Endothelial cell of umbilical vein (primary cell): ENCODE measurements around the gene HOXC9. TPM values are rescaled to one million over a fixed set of nuclear protein-coding genes. Genes with fewer than 3 reads are reported as not detected.
A peak's percentile ranks its signal among the peaks of the same experiment; 100 is the strongest.

Experiments
- BruUV-seq: library from RNA; stranded (reverse); fragments of 400-500 nt; replicated peaks from 2 replicates; lab custom pipeline; 2021; lab: Mats Ljungman, UMichigan
- CTCF ChIA-PET: fragments of 300-600, 350-600 bp; sonication (Branson Sonifier 250); formaldehyde crosslinking; loops from one replicate; lab custom pipeline; 2021; ENCODE audit warnings: antibody characterized with exemption, inconsistent platforms; lab: Charles Lee
- POLR2A ChIA-PET: fragments of 300-600, 350-600 bp; sonication (Branson Sonifier 250); formaldehyde crosslinking; loops from one replicate; lab custom pipeline; 2021; ENCODE audit warnings: antibody characterized with exemption, inconsistent platforms; lab: Charles Lee
- DNase-seq: peaks from one replicate; pipeline ENCODE4 v3.0.0-alpha.2; 2011; ENCODE audit warnings: low read depth, low spot score
- FAIRE-seq: peaks from 2 replicates; lab custom pipeline; 2011; peaks lifted over from hg19 to GRCh38; lab: Jason Lieb, UNC
- H2AFZ ChIP-seq: 2 replicates; pipeline ENCODE4 v1.6.0; 2012; ENCODE audit warnings: low read depth, low read length, control low read depth, inconsistent platforms
- H3K27ac ChIP-seq: 2 replicates; pipeline ENCODE4 v1.5.1; 2011; ENCODE audit warnings: low read depth, mild to moderate bottlenecking, control low read depth, low read length, moderate library complexity; ENCODE audit not compliant: insufficient read depth
- H3K27me3 ChIP-seq, 2 experiments: 2 replicates each; pipeline versions ENCODE4 v1.6.0 to v1.6.1; 2011; ENCODE audit warnings: low read length in 2 of 2, mixed read lengths in 1 of 2; ENCODE audit not compliant: control insufficient read depth in 2 of 2, insufficient read depth in 2 of 2
- H3K36me3 ChIP-seq, 2 experiments: 2 replicates in 1 of 2; 3 replicates in 1 of 2; pipeline ENCODE4 v1.5.1; 2011; ENCODE audit warnings: low read length in 2 of 2, mild to moderate bottlenecking in 1 of 2, moderate library complexity in 1 of 2; ENCODE audit not compliant: control insufficient read depth in 2 of 2, insufficient read depth in 2 of 2; ENCODE audit errors: extremely low read depth in 1 of 2
- H3K4me1 ChIP-seq: 3 replicates; pipeline ENCODE4 v1.5.1; 2011; ENCODE audit warnings: mild to moderate bottlenecking, low read length; ENCODE audit not compliant: control insufficient read depth, insufficient read depth; ENCODE audit errors: extremely low read depth
- H3K4me2 ChIP-seq: 2 replicates; pipeline ENCODE4 v1.6.1; 2011; ENCODE audit warnings: low read length, control low read depth, mixed read lengths; ENCODE audit not compliant: insufficient read depth
- H3K4me3 ChIP-seq, 3 experiments: fragments of 200-600 bp in 1 of 3; sonication (generic), shearing (Covaris generic) in 1 of 3; replicated peaks in 1 of 3; 2 replicates each; pipeline ENCODE4 v1.5.1; 2011 to 2016; ENCODE audit warnings: control low read depth in 3 of 3, low read length in 3 of 3, mild to moderate bottlenecking in 2 of 3, inconsistent platforms in 1 of 3, low read depth in 1 of 3, moderate library complexity in 1 of 3; ENCODE audit not compliant: insufficient read depth in 1 of 3
- H3K79me2 ChIP-seq: 2 replicates; pipeline ENCODE4 v1.6.0; 2012; ENCODE audit warnings: low read length, inconsistent platforms; ENCODE audit not compliant: control insufficient read depth, insufficient read depth
- H3K9ac ChIP-seq: replicated peaks from 2 replicates; pipeline ENCODE3; 2011; ENCODE audit warnings: low read length, control low read depth; ENCODE audit not compliant: insufficient read depth; ENCODE audit errors: extremely low read depth
- H3K9me1 ChIP-seq: replicated peaks from 3 replicates; pipeline ENCODE4 v1.6.0; 2011; ENCODE audit warnings: mild to moderate bottlenecking, low read length; ENCODE audit not compliant: control insufficient read depth, insufficient read depth; ENCODE audit errors: extremely low read depth
- H3K9me3 ChIP-seq: replicated peaks from 2 replicates; pipeline ENCODE4 v1.5.1; 2012; ENCODE audit warnings: low read length, inconsistent platforms; ENCODE audit not compliant: control insufficient read depth, insufficient read depth
- H4K20me1 ChIP-seq: replicated peaks from 2 replicates; pipeline ENCODE3; 2011; ENCODE audit warnings: mild to moderate bottlenecking, low read length; ENCODE audit not compliant: control insufficient read depth, insufficient read depth; ENCODE audit errors: extremely low read depth
- CTCF ChIP-seq, 2 donors: IDR thresholded peaks; 1 replicate in 1 of 2; 2 replicates in 1 of 2; pipeline ENCODE4 v1.5.1; 2011; ENCODE audit warnings: low read length in 2 of 2, mild to moderate bottlenecking in 2 of 2, moderate library complexity in 2 of 2, control low read depth in 1 of 2, inconsistent platforms in 1 of 2, low read depth in 1 of 2; ENCODE audit not compliant: insufficient read depth in 1 of 2; ENCODE audit errors: extremely low read depth in 1 of 2
- EZH2 ChIP-seq: IDR thresholded peaks from 2 replicates; pipeline ENCODE4 v1.6.1; 2012; ENCODE audit warnings: borderline replicate concordance, low read depth, mild to moderate bottlenecking, moderate library complexity, low read length, inconsistent platforms; ENCODE audit not compliant: severe bottlenecking
- GATA2 ChIP-seq: IDR thresholded peaks from 2 replicates; pipeline ENCODE4 v1.7.0; 2011; ENCODE audit warnings: low read depth, mild to moderate bottlenecking, moderate library complexity, mixed read lengths, low read length; ENCODE audit not compliant: insufficient read length, insufficient read depth
- MAX ChIP-seq: IDR thresholded peaks from 2 replicates; pipeline ENCODE4 v1.6.1; 2011; ENCODE audit not compliant: insufficient read depth, insufficient read length
- POLR2A ChIP-seq: IDR thresholded peaks from 2 replicates; pipeline ENCODE4 v1.6.1; 2012; ENCODE audit warnings: low read depth, mild to moderate bottlenecking, control low read depth, low read length
- dilution Hi-C: fragments of 300-500 bp; cut with MboI; formaldehyde crosslinking; loops from one replicate; pipeline ENCODE4 v1.15.0; 2019; ENCODE audit warnings: low sequenced_read_pairs; ENCODE audit not compliant: extremely low pct_ligation_motif_present
- intact Hi-C: fragments of 100-400 bp; cut with micrococcal nuclease; formaldehyde crosslinking; loops from one replicate; pipeline ENCODE4 v1.10.0; 2022
- polyA plus RNA-seq, 4 experiments: library from polyadenylated mRNA; depleted of rRNA in 3 of 4; stranded (reverse) in 3 of 4; unstranded in 1 of 4; fragments of >200 nt; gene quantifications; 2 replicates each; pipeline versions ENCODE4 v1.2.1 to v1.2.3, GENCODE V29; 2011 to 2012; ENCODE audit warnings: missing spikeins in 1 of 4
- total RNA-seq: library from RNA; stranded (reverse); gene quantifications from 2 replicates; pipeline ENCODE4 v1.2.3, GENCODE V29; 2021

The HOXC9 gene
- total and polyA plus RNA-seq, 2 donors (not counting 3 experiments of a cell fraction or from before 2014, with no cell fraction given), result 0.40 to 0.58 TPM

DNA sequence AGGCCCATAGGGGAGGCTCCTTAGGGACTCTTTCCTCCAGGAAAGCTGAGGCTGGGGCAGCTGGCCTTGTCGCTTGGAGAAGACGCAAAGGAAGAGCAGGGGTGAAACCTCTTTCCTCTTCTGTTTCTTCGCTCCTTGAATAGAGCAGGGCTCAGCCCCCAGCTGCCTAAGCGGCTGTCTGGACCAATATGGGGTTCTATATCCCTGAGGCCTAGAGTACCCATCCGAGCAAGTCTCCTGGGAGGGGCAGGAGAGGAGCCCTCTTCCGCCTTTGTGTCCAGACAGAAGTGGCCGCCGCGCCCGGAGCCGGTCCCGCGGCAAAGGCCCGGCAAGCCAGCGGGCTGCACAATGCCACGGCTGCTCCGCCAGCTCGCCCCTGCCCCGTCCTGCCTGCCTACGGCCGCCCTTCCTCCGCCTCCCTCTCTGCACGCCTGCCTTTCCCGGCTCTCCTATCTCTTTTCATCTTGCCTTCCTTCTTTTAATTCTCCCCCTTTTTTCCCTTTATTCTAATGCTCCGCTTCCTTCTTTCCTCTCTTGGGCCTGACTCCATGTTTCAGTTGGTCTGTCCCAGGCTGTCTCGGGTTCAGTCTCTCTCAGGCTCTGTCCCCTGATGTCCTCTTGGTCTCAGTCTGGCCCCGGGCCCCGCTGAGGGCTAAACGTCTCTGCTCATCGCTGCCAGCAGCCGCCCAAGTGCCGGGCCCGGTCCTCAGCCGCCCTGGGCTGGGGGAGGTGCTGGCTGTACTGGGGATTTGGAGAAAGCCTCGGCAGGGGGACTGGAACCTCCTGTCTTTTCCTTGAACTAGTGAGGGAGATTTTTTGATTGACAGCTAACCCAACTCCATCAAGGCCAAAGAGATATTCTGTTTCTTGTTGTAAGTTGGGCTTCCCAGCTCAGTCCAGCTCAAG, 2.5 kb upstream of the HOXC9 start:
- H3K9me1 ChIP-seq, result no peaks in the 10 kb centered on the region
- H3K4me3 ChIP-seq, result no peak overlapping the region
- no peaks in the 10 kb centered on the region for H3K79me2 ChIP-seq
- BruUV-seq, result no TSS peak
- no peak for TF ChIP-seq GATA2
- TF ChIP-seq MAX, result no peak
- TF ChIP-seq POLR2A, result no peak
- TF ChIP-seq CTCF (IDR thresholded peaks at IDR 0.05; ENCODE audit: extremely low read depth in 1 of 2, insufficient read depth in 1 of 2, low read depth in 1 of 2, low read length in 2 of 2), result no peak
- TF ChIP-seq EZH2, result peak; percentile 94
- FAIRE-seq (no peak), DNase-seq (no peak)
- no peak overlapping the region for H3K9ac ChIP-seq
- no peak overlapping the region for H2AFZ ChIP-seq
- H3K9me3 ChIP-seq, result no peaks in the 10 kb centered on the region
- no peak overlapping the region for H3K4me2 ChIP-seq
- no peak overlapping the region for H3K27ac ChIP-seq
- no peaks in the 10 kb centered on the region for H3K36me3 ChIP-seq
- dilution Hi-C loops (no loop called here), intact Hi-C loops (no loop called here)
- H3K4me1 ChIP-seq, result no peaks in the 10 kb centered on the region
- no peaks in the 10 kb centered on the region for H4K20me1 ChIP-seq
- H3K27me3 ChIP-seq, result peaks cover 84 to 99% of the 10 kb centered on the region in 2 experiments
- CTCF ChIA-PET, result interaction anchor here (0.6 to 3.7 kb wide), 3 partner anchors 8 to 210 kb away, joined by 3 to 17 read pairs (median 11); no protein-coding TSS in a partner anchor
- POLR2A ChIA-PET, result no interaction called here
